ENCODE data around the gene LRRC47. TPM values are rescaled to one million over a fixed set of nuclear protein-coding genes. Genes with fewer than 3 reads are reported as not detected.

LRRC47 gene
- total and polyA plus RNA-seq, 2 of the 8 experiments (the other 6 are each of a cell fraction or from before 2014, with no cell fraction given), result 38.3 to 82.4 TPM

DNA sequence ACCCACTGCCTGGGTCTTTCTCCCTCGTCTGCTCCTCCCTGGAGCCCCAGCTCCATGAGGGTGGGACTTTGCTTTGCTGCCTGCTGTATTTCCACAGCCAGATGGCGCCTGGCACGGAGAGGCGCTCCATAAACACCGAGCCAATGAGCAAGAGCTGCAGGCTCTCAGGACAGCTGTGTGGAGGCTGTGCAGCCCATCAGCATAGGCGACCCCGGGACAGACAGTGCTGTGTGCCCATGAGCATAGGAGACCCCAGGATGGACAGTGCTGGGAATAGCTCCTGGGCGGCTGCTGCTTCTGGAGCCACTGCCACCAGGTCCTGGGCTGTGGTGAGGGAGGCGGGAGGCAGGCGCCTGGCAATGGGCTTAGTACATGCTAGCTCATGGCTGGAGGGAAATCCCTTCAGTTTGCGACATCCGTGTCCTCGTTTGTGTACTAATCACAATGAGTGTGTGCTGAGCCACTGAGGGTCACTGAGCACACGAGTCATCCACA is 31.6 kb upstream of the LRRC47 start (continued):
- TF ChIP-seq CHD7 (IDR thresholded peaks at IDR 0.05; ENCODE audit: insufficient replicate concordance, low read length) (no peak), CREB1 (IDR thresholded peaks at IDR 0.05) (no peak), SAP30 (IDR thresholded peaks at IDR 0.05; ENCODE audit: insufficient read depth, insufficient replicate concordance, low read length) (no peak), NANOG (IDR thresholded peaks at IDR 0.05; ENCODE audit: insufficient read depth, low read depth, low read length, poor library complexity, severe bottlenecking) (no peak), E2F6 (IDR thresholded peaks at IDR 0.05) (no peak), POU5F1 (IDR thresholded peaks at IDR 0.05; ENCODE audit: low read depth, low read length) (no peak), CEBPB (IDR thresholded peaks at IDR 0.05; ENCODE audit: low read depth, low read length) (no peak), SP1 (IDR thresholded peaks at IDR 0.05; ENCODE audit: low read depth, low read length) (no peak)

Data from H1 (cell line).